Measurements from ENCODE around the gene G2E3.
A peak's percentile ranks its signal among the peaks of the same experiment; 100 is the strongest.

G2E3 gene

DNA sequence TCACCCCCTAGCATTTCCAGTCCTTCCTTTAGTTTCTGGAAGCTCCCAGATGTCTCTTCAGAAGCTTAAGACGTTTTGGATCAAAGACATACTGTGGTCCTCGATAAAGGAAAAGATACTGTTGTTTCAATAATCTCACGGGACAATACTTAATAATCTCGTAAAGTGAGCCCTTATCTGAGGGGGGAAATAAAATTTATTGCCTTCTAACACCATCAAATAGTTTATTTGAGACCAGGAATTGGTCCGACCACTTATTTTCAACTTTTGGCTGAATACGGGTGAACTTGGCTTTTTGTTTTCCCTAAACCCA, 640 bp upstream of the G2E3 start:
- CTCF ChIA-PET, result interaction anchor here (2.1 kb wide), 1 partner anchor 53 kb away, joined by 7 read pairs; no protein-coding TSS in a partner anchor
- no peaks in the 10 kb centered on the region for H3K9me3 ChIP-seq (ENCODE audit: control extremely low read depth in 1 of 5, control insufficient read depth in 4 of 5, insufficient read depth in 2 of 5, low read depth in 1 of 5, low read length in 4 of 5)
- peaks cover 0 to 5% (median 3%) of the 10 kb centered on the region in 4 experiments for H3K36me3 ChIP-seq (ENCODE audit: control insufficient read depth in 4 of 4, insufficient read depth in 4 of 4, low read length in 3 of 4)
- no peak for DNase-seq
- POLR2A ChIA-PET, result no interaction called here
- H3K4me3 ChIP-seq (ENCODE audit: control insufficient read depth in 1 of 7, extremely low read depth in 1 of 7, insufficient read depth in 4 of 7, low read depth in 2 of 7, low read length in 6 of 7), result peak overlapping the region; percentile 89 to 99 (median 98)
- H3K27me3 ChIP-seq (replicated peaks in 2 of 5; ENCODE audit: control insufficient read depth in 4 of 5, insufficient read depth in 5 of 5, low read length in 4 of 5), result no peaks in the 10 kb centered on the region
- H3K27ac ChIP-seq (ENCODE audit: insufficient read depth in 1 of 2, low read depth in 1 of 2, low read length in 2 of 2, poor library complexity in 1 of 2, severe bottlenecking in 2 of 2), result peak overlapping the region in 1 of 2 experiments; percentile 87
- H3K4me1 ChIP-seq (ENCODE audit: control extremely low read depth in 1 of 4, control insufficient read depth in 4 of 4, insufficient read depth in 4 of 4, low read length in 3 of 4), result peaks cover 4 to 21% (median 14%) of the 10 kb centered on the region in 4 experiments
- 40% methylated on average over 3 of the region's 6 CpGs for WGBS (ENCODE audit: insufficient coverage)

DNA sequence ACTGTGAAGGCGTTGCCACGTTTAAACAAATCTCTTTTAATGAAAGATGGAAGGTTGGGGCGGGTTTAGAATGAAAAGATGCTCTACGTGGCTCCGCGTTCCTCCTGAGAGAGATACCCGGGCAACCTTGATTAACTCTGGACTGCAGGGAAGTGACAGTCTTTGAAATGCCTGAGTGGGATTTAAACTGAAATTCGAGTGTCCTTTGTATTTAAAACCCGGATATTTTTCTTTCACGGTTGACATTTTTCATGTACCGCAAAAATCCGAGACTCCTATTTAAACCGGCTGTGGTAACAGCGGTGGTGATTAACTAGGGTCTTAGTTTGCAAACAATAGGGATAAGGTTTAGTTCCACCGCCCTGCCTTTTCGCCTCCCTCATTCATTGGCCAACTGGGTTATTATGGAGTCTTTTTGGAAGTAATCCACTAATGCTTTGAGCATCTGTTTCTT, 707 bp downstream of the G2E3 start:
- no peaks in the 10 kb centered on the region for H3K27me3 ChIP-seq (replicated peaks in 2 of 5; ENCODE audit: control insufficient read depth in 4 of 5, insufficient read depth in 5 of 5, low read length in 4 of 5)
- DNase-seq, result peak in 2 of 3 donors; percentile 40 to 45
- H3K9me3 ChIP-seq (ENCODE audit: control extremely low read depth in 1 of 5, control insufficient read depth in 4 of 5, insufficient read depth in 2 of 5, low read depth in 1 of 5, low read length in 4 of 5), result peaks cover 0 to 3% (median 0%) of the 10 kb centered on the region in 5 experiments
- H3K4me1 ChIP-seq (ENCODE audit: control extremely low read depth in 1 of 4, control insufficient read depth in 4 of 4, insufficient read depth in 4 of 4, low read length in 3 of 4), result peaks cover 4 to 21% (median 14%) of the 10 kb centered on the region in 4 experiments
- ChIA-PET POLR2A (no interaction called here), CTCF (interaction anchor here (2.1 kb wide), 1 partner anchor 52 kb away, joined by 7 read pairs; no protein-coding TSS in a partner anchor)
- peaks cover 0 to 14% (median 5%) of the 10 kb centered on the region in 4 experiments for H3K36me3 ChIP-seq (ENCODE audit: control insufficient read depth in 4 of 4, insufficient read depth in 4 of 4, low read length in 3 of 4)
- peak overlapping the region; percentile 54 to 87 for H3K27ac ChIP-seq (ENCODE audit: insufficient read depth in 1 of 2, low read depth in 1 of 2, low read length in 2 of 2, poor library complexity in 1 of 2, severe bottlenecking in 2 of 2)
- WGBS (ENCODE audit: insufficient coverage), result 0% methylated on average over 7 of the region's 16 CpGs
- H3K4me3 ChIP-seq (ENCODE audit: control insufficient read depth in 1 of 7, extremely low read depth in 1 of 7, insufficient read depth in 4 of 7, low read depth in 2 of 7, low read length in 6 of 7), result peak overlapping the region in 6 of 7 experiments; percentile 89 to 99 (median 98)

DNA sequence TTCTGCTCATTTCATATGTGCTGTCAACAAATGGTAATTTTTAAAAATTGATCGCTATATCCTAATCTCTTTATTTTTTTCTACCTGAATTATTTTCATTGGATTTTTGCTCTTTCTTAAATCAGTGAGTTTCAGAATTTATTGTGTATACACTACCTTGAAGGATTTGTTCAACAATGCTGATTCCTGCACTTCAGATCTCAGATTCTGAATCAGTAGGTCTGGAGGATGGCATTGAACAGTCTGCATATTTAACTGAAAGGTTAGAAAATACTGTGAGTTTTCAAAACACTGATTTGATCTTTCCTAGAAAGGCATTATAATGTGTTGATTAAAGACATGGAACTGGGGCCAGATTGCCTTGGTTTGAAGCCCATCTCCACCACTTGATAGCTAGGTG, 1.6 kb downstream of the G2E3 start:
- ChIA-PET POLR2A (no interaction called here), CTCF (interaction anchor here (0.6 kb wide), 1 partner anchor 72 kb away, joined by 3 read pairs; no protein-coding TSS in a partner anchor)
- Histone ChIP-seq H3K27ac (ENCODE audit: insufficient read depth in 1 of 2, low read depth in 1 of 2, low read length in 2 of 2, poor library complexity in 1 of 2, severe bottlenecking in 2 of 2) (no peak overlapping the region), H3K9me3 (ENCODE audit: control extremely low read depth in 1 of 5, control insufficient read depth in 4 of 5, insufficient read depth in 2 of 5, low read depth in 1 of 5, low read length in 4 of 5) (peaks cover 0 to 3% (median 0%) of the 10 kb centered on the region in 5 experiments), H3K4me3 (ENCODE audit: control insufficient read depth in 1 of 7, extremely low read depth in 1 of 7, insufficient read depth in 4 of 7, low read depth in 2 of 7, low read length in 6 of 7) (peak overlapping the region in 3 of 7 experiments; percentile 89 to 99 (median 98)), H3K27me3 (replicated peaks in 2 of 5; ENCODE audit: control insufficient read depth in 4 of 5, insufficient read depth in 5 of 5, low read length in 4 of 5) (no peaks in the 10 kb centered on the region), H3K4me1 (ENCODE audit: control extremely low read depth in 1 of 4, control insufficient read depth in 4 of 4, insufficient read depth in 4 of 4, low read length in 3 of 4) (peaks cover 4 to 21% (median 14%) of the 10 kb centered on the region in 4 experiments), H3K36me3 (ENCODE audit: control insufficient read depth in 4 of 4, insufficient read depth in 4 of 4, low read length in 3 of 4) (peaks cover 0 to 15% (median 5%) of the 10 kb centered on the region in 4 experiments)
- no peak for DNase-seq
- WGBS (ENCODE audit: insufficient coverage), result no CpG with 5 or more reads among the region's 1 CpG

DNA sequence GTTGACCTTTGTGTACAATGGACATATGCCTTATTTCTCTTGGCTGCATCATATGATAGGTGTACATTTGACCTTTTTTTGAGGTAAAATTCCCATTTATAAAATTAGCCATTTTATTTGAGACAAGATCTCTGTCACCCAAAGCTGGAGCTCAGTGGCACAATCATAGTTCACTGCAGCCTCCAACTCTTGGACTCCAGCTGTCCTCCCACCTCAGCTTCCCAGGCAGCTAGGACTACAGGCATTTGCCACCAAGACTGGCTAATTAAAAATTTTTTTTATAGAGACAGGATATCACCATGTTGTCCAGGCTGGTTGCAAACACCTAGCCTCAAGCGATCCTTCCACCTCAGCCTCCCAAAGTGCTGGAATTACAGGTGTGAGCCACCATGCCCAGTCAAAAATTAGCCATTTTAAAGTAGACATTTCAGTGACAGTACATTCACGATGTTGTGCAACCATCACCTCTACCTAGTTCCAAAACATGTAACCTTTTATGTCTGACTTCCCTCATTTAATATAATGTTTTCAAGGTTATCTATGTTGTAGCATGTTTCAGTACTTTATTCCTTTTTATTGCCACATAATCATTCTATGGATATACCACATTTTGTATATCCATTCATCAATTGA, 5.4 kb downstream of the G2E3 start:
- peaks cover 0 to 6% (median 0%) of the 10 kb centered on the region in 5 experiments for H3K9me3 ChIP-seq (ENCODE audit: control extremely low read depth in 1 of 5, control insufficient read depth in 4 of 5, insufficient read depth in 2 of 5, low read depth in 1 of 5, low read length in 4 of 5)
- WGBS (ENCODE audit: insufficient coverage), result 100% methylated on average over 1 of the region's 2 CpGs
- CTCF ChIA-PET, result no interaction called here
- H3K36me3 ChIP-seq (ENCODE audit: control insufficient read depth in 4 of 4, insufficient read depth in 4 of 4, low read length in 3 of 4), result peaks cover 3 to 15% (median 5%) of the 10 kb centered on the region in 4 experiments
- DNase-seq, result no peak
- no peak overlapping the region for H3K4me3 ChIP-seq (ENCODE audit: control insufficient read depth in 1 of 7, extremely low read depth in 1 of 7, insufficient read depth in 4 of 7, low read depth in 2 of 7, low read length in 6 of 7)
- H3K4me1 ChIP-seq (ENCODE audit: control extremely low read depth in 1 of 4, control insufficient read depth in 4 of 4, insufficient read depth in 4 of 4, low read length in 3 of 4), result peaks cover 0 to 16% (median 8%) of the 10 kb centered on the region in 4 experiments
- H3K27ac ChIP-seq (ENCODE audit: insufficient read depth in 1 of 2, low read depth in 1 of 2, low read length in 2 of 2, poor library complexity in 1 of 2, severe bottlenecking in 2 of 2), result no peak overlapping the region
- no peaks in the 10 kb centered on the region for H3K27me3 ChIP-seq (replicated peaks in 2 of 5; ENCODE audit: control insufficient read depth in 4 of 5, insufficient read depth in 5 of 5, low read length in 4 of 5)
- POLR2A ChIA-PET, result no interaction called here

DNA sequence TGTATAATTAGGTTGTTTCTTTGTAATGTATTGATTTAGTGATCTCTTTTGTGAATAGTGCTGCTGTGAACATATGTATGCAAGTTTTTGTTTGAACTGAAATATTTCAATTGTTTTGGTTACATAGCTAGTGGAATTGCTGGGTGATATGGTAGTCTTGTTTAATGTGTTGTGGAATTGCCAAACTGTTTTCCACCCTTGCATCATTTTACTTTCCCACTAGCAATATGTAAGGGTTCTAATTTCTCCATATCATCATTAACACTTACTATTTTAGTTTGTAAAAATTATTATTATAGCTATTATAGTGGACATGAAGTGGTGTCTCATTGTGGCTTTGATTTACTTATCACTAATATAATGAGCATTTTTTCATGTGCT, 5.9 kb downstream of the G2E3 start:
- POLR2A ChIA-PET, result no interaction called here

DNA sequence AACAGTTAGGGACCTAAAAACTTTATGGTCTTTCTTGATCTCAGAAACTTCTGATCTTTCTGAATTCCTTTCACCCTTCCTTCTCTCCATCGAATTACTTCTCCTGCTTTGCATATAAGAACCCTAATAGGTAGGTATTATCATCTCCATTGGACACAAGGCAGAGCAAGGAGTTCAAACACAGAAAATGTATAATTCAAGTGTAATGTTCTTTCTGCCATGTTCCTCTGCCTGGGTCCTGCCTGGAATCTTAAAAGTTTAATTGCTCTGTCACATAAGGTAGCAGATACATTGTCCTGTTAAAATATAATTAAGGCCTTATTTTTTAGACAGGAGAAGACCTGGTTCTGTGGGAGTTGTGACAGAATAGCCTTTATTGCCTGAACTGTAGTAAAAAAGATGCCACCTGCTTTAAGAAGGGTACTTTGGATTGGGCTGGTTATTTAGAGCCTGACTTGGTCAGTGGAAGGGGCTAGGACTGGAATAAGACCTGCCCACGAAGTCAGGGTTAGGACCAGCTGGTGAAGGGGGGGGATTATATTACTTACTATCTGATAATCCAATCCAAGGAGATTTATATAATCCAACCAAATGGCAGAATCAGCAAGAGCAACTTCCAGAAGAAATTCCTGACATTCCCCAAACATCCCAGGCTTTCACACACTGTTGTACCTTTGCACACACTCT, 10.4 kb downstream of the G2E3 start:
- H3K9me3 ChIP-seq (ENCODE audit: control extremely low read depth in 1 of 5, control insufficient read depth in 4 of 5, insufficient read depth in 2 of 5, low read depth in 1 of 5, low read length in 4 of 5), result peaks cover 0 to 4% (median 0%) of the 10 kb centered on the region in 5 experiments
- peaks cover 0 to 26% (median 8%) of the 10 kb centered on the region in 4 experiments for H3K4me1 ChIP-seq (ENCODE audit: control extremely low read depth in 1 of 4, control insufficient read depth in 4 of 4, insufficient read depth in 4 of 4, low read length in 3 of 4)
- ChIA-PET CTCF (no interaction called here), POLR2A (no interaction called here)
- WGBS (ENCODE audit: insufficient coverage), result no CpG with 5 or more reads among the region's 2 CpGs
- H3K27ac ChIP-seq (ENCODE audit: insufficient read depth in 1 of 2, low read depth in 1 of 2, low read length in 2 of 2, poor library complexity in 1 of 2, severe bottlenecking in 2 of 2), result no peak overlapping the region
- no peaks in the 10 kb centered on the region for H3K27me3 ChIP-seq (replicated peaks in 2 of 5; ENCODE audit: control insufficient read depth in 4 of 5, insufficient read depth in 5 of 5, low read length in 4 of 5)
- no peak for DNase-seq
- H3K36me3 ChIP-seq (ENCODE audit: control insufficient read depth in 4 of 4, insufficient read depth in 4 of 4, low read length in 3 of 4), result peaks cover 0 to 4% (median 3%) of the 10 kb centered on the region in 4 experiments
- H3K4me3 ChIP-seq (ENCODE audit: control insufficient read depth in 1 of 7, extremely low read depth in 1 of 7, insufficient read depth in 4 of 7, low read depth in 2 of 7, low read length in 6 of 7), result no peak overlapping the region

More for the DNA sequence above, 5.9 kb downstream of the G2E3 start:
- Histone ChIP-seq H3K27ac (ENCODE audit: insufficient read depth in 1 of 2, low read depth in 1 of 2, low read length in 2 of 2, poor library complexity in 1 of 2, severe bottlenecking in 2 of 2) (no peak overlapping the region), H3K36me3 (ENCODE audit: control insufficient read depth in 4 of 4, insufficient read depth in 4 of 4, low read length in 3 of 4) (peaks cover 3 to 15% (median 5%) of the 10 kb centered on the region in 4 experiments), H3K4me3 (ENCODE audit: control insufficient read depth in 1 of 7, extremely low read depth in 1 of 7, insufficient read depth in 4 of 7, low read depth in 2 of 7, low read length in 6 of 7) (no peak overlapping the region), H3K4me1 (ENCODE audit: control extremely low read depth in 1 of 4, control insufficient read depth in 4 of 4, insufficient read depth in 4 of 4, low read length in 3 of 4) (peaks cover 0 to 12% (median 6%) of the 10 kb centered on the region in 4 experiments), H3K9me3 (ENCODE audit: control extremely low read depth in 1 of 5, control insufficient read depth in 4 of 5, insufficient read depth in 2 of 5, low read depth in 1 of 5, low read length in 4 of 5) (peaks cover 0 to 6% (median 0%) of the 10 kb centered on the region in 5 experiments), H3K27me3 (replicated peaks in 2 of 5; ENCODE audit: control insufficient read depth in 4 of 5, insufficient read depth in 5 of 5, low read length in 4 of 5) (no peaks in the 10 kb centered on the region)
- CTCF ChIA-PET, result no interaction called here
- no peak for DNase-seq

DNA sequence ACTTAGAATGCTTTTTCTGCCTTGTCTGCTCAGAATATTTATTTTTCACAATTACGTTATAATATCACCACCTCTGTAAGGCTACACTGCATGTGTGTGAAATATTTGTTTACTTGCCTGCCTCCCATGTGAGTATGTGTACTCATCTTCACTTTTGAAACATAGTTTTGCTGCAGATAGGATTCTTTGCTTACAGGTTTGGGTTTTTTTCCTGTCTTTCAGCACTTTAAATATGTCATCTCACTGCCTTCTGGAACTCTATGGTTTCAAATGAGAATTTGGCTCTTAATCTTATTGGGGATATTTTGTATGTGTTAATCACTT, 10.9 kb downstream of the G2E3 start:
- ChIA-PET POLR2A (no interaction called here), CTCF (no interaction called here)
- H3K4me1 ChIP-seq (ENCODE audit: control extremely low read depth in 1 of 4, control insufficient read depth in 4 of 4, insufficient read depth in 4 of 4, low read length in 3 of 4), result peaks cover 0 to 29% (median 11%) of the 10 kb centered on the region in 4 experiments
- WGBS (ENCODE audit: insufficient coverage), result no CpG with 5 or more reads among the region's 1 CpG
- no peak for DNase-seq
- no peaks in the 10 kb centered on the region for H3K27me3 ChIP-seq (replicated peaks in 2 of 5; ENCODE audit: control insufficient read depth in 4 of 5, insufficient read depth in 5 of 5, low read length in 4 of 5)
- peaks cover 0 to 4% (median 1%) of the 10 kb centered on the region in 4 experiments for H3K36me3 ChIP-seq (ENCODE audit: control insufficient read depth in 4 of 4, insufficient read depth in 4 of 4, low read length in 3 of 4)
- no peak overlapping the region for H3K4me3 ChIP-seq (ENCODE audit: control insufficient read depth in 1 of 7, extremely low read depth in 1 of 7, insufficient read depth in 4 of 7, low read depth in 2 of 7, low read length in 6 of 7)
- H3K27ac ChIP-seq (ENCODE audit: insufficient read depth in 1 of 2, low read depth in 1 of 2, low read length in 2 of 2, poor library complexity in 1 of 2, severe bottlenecking in 2 of 2), result no peak overlapping the region
- H3K9me3 ChIP-seq (ENCODE audit: control extremely low read depth in 1 of 5, control insufficient read depth in 4 of 5, insufficient read depth in 2 of 5, low read depth in 1 of 5, low read length in 4 of 5), result peaks cover 0 to 3% (median 0%) of the 10 kb centered on the region in 5 experiments
